ENCODE measurements around the gene CAVIN4. TPM values are rescaled to one million over a fixed set of nuclear protein-coding genes. Genes with fewer than 3 reads are reported as not detected.

The CAVIN4 gene
- total RNA-seq, 1 experiment from 2014 or later = 0.67 TPM

- Histone ChIP-seq H3K9ac (ENCODE audit: low read length) (no peak overlapping the region), H3K36me3 (ENCODE audit: insufficient read depth, low read length) (no peaks in the 10 kb centered on the region), H3K4me2 (ENCODE audit: low read depth, low read length, poor library complexity, severe bottlenecking) (no peak overlapping the region), H3K4me1 (ENCODE audit: low read length) (no peaks in the 10 kb centered on the region), H4K20me1 (ENCODE audit: insufficient read depth, low read depth, low read length) (no peaks in the 10 kb centered on the region), H3K27ac (ENCODE audit: low read length) (no peak overlapping the region), H3K79me2 (ENCODE audit: low read length) (no peaks in the 10 kb centered on the region), H3K27me3 (ENCODE audit: low read length) (no peaks in the 10 kb centered on the region), H3K9me3 (ENCODE audit: low read length) (no peaks in the 10 kb centered on the region), H3K9me2 (replicated peaks; ENCODE audit: insufficient read depth, low read length) (no peaks in the 10 kb centered on the region), H2AFZ (ENCODE audit: low read length) (no peak overlapping the region), H3K4me3 (ENCODE audit: low read length) (no peak overlapping the region)
- DNase-seq = no peak
Measured at GRCh38 chr9:100567856-100568255, 10.0 kb upstream of the CAVIN4 start.

GRCh38 chr9:100573655-100574260, 4.1 kb upstream of the CAVIN4 start:
- Histone ChIP-seq H2AFZ (ENCODE audit: low read length) (no peak overlapping the region), H4K20me1 (ENCODE audit: insufficient read depth, low read depth, low read length) (no peaks in the 10 kb centered on the region), H3K9me3 (ENCODE audit: low read length) (no peaks in the 10 kb centered on the region), H3K9ac (ENCODE audit: low read length) (no peak overlapping the region), H3K4me1 (ENCODE audit: low read length) (no peaks in the 10 kb centered on the region), H3K27me3 (ENCODE audit: low read length) (no peaks in the 10 kb centered on the region), H3K4me2 (ENCODE audit: low read depth, low read length, poor library complexity, severe bottlenecking) (no peak overlapping the region), H3K36me3 (ENCODE audit: insufficient read depth, low read length) (no peaks in the 10 kb centered on the region), H3K9me2 (replicated peaks; ENCODE audit: insufficient read depth, low read length) (no peaks in the 10 kb centered on the region), H3K27ac (ENCODE audit: low read length) (no peak overlapping the region), H3K4me3 (ENCODE audit: low read length) (no peak overlapping the region), H3K79me2 (ENCODE audit: low read length) (no peaks in the 10 kb centered on the region)
- no peak for DNase-seq

- H3K4me1 ChIP-seq (ENCODE audit: low read length) = no peaks in the 10 kb centered on the region
- no peak overlapping the region for H3K4me2 ChIP-seq (ENCODE audit: low read depth, low read length, poor library complexity, severe bottlenecking)
- no peaks in the 10 kb centered on the region for H3K9me3 ChIP-seq (ENCODE audit: low read length)
- H3K4me3 ChIP-seq (ENCODE audit: low read length) = no peak overlapping the region
- no peaks in the 10 kb centered on the region for H3K9me2 ChIP-seq (replicated peaks; ENCODE audit: insufficient read depth, low read length)
- H3K79me2 ChIP-seq (ENCODE audit: low read length) = no peaks in the 10 kb centered on the region
- H3K9ac ChIP-seq (ENCODE audit: low read length) = no peak overlapping the region
- H3K27me3 ChIP-seq (ENCODE audit: low read length) = no peaks in the 10 kb centered on the region
- no peak for DNase-seq
- no peaks in the 10 kb centered on the region for H4K20me1 ChIP-seq (ENCODE audit: insufficient read depth, low read depth, low read length)
- H3K36me3 ChIP-seq (ENCODE audit: insufficient read depth, low read length) = no peaks in the 10 kb centered on the region
- H2AFZ ChIP-seq (ENCODE audit: low read length) = no peak overlapping the region
- no peak overlapping the region for H3K27ac ChIP-seq (ENCODE audit: low read length)
Measured at GRCh38 chr9:100575006-100575405, 2.9 kb upstream of the CAVIN4 start.

GRCh38 chr9:100575765-100576386, 2.0 kb upstream of the CAVIN4 start:
- no peaks in the 10 kb centered on the region for H3K36me3 ChIP-seq (ENCODE audit: insufficient read depth, low read length)
- H3K9ac ChIP-seq (ENCODE audit: low read length) = no peak overlapping the region
- no peak overlapping the region for H3K27ac ChIP-seq (ENCODE audit: low read length)
- H3K9me2 ChIP-seq (replicated peaks; ENCODE audit: insufficient read depth, low read length) = no peaks in the 10 kb centered on the region
- H3K4me1 ChIP-seq (ENCODE audit: low read length) = no peaks in the 10 kb centered on the region
- H3K4me2 ChIP-seq (ENCODE audit: low read depth, low read length, poor library complexity, severe bottlenecking) = no peak overlapping the region
- H3K9me3 ChIP-seq (ENCODE audit: low read length) = no peaks in the 10 kb centered on the region
- H2AFZ ChIP-seq (ENCODE audit: low read length) = no peak overlapping the region
- no peaks in the 10 kb centered on the region for H3K79me2 ChIP-seq (ENCODE audit: low read length)
- H4K20me1 ChIP-seq (ENCODE audit: insufficient read depth, low read depth, low read length) = no peaks in the 10 kb centered on the region
- DNase-seq = no peak
- H3K4me3 ChIP-seq (ENCODE audit: low read length) = no peak overlapping the region
- no peaks in the 10 kb centered on the region for H3K27me3 ChIP-seq (ENCODE audit: low read length)

- H3K79me2 ChIP-seq (ENCODE audit: low read length) = no peaks in the 10 kb centered on the region
- H3K4me1 ChIP-seq (ENCODE audit: low read length) = no peaks in the 10 kb centered on the region
- no peak overlapping the region for H3K4me2 ChIP-seq (ENCODE audit: low read depth, low read length, poor library complexity, severe bottlenecking)
- no peaks in the 10 kb centered on the region for H3K36me3 ChIP-seq (ENCODE audit: insufficient read depth, low read length)
- H3K27me3 ChIP-seq (ENCODE audit: low read length) = no peaks in the 10 kb centered on the region
- DNase-seq = no peak
- H3K9me2 ChIP-seq (replicated peaks; ENCODE audit: insufficient read depth, low read length) = no peaks in the 10 kb centered on the region
- no peak overlapping the region for H3K27ac ChIP-seq (ENCODE audit: low read length)
- no peaks in the 10 kb centered on the region for H4K20me1 ChIP-seq (ENCODE audit: insufficient read depth, low read depth, low read length)
- H3K9ac ChIP-seq (ENCODE audit: low read length) = no peak overlapping the region
- no peaks in the 10 kb centered on the region for H3K9me3 ChIP-seq (ENCODE audit: low read length)
- no peak overlapping the region for H2AFZ ChIP-seq (ENCODE audit: low read length)
- H3K4me3 ChIP-seq (ENCODE audit: low read length) = no peak overlapping the region
Measured at GRCh38 chr9:100578610-100579009, 731 bp downstream of the CAVIN4 start.

- Histone ChIP-seq H3K27me3 (ENCODE audit: low read length) (no peaks in the 10 kb centered on the region), H3K36me3 (ENCODE audit: insufficient read depth, low read length) (no peaks in the 10 kb centered on the region), H4K20me1 (ENCODE audit: insufficient read depth, low read depth, low read length) (no peaks in the 10 kb centered on the region), H3K9me3 (ENCODE audit: low read length) (no peaks in the 10 kb centered on the region), H3K4me2 (ENCODE audit: low read depth, low read length, poor library complexity, severe bottlenecking) (no peak overlapping the region), H3K9me2 (replicated peaks; ENCODE audit: insufficient read depth, low read length) (no peaks in the 10 kb centered on the region), H2AFZ (ENCODE audit: low read length) (no peak overlapping the region), H3K4me3 (ENCODE audit: low read length) (no peak overlapping the region), H3K79me2 (ENCODE audit: low read length) (no peaks in the 10 kb centered on the region), H3K9ac (ENCODE audit: low read length) (no peak overlapping the region), H3K4me1 (ENCODE audit: low read length) (no peaks in the 10 kb centered on the region), H3K27ac (ENCODE audit: low read length) (no peak overlapping the region)
- no peak for DNase-seq
Measured at GRCh38 chr9:100579665-100580064, 1.8 kb downstream of the CAVIN4 start.

- no peaks in the 10 kb centered on the region for H3K9me3 ChIP-seq (ENCODE audit: low read length)
- no peaks in the 10 kb centered on the region for H3K79me2 ChIP-seq (ENCODE audit: low read length)
- H3K4me3 ChIP-seq (ENCODE audit: low read length) = no peak overlapping the region
- H3K27me3 ChIP-seq (ENCODE audit: low read length) = no peaks in the 10 kb centered on the region
- H3K9ac ChIP-seq (ENCODE audit: low read length) = no peak overlapping the region
- no peaks in the 10 kb centered on the region for H4K20me1 ChIP-seq (ENCODE audit: insufficient read depth, low read depth, low read length)
- H2AFZ ChIP-seq (ENCODE audit: low read length) = no peak overlapping the region
- H3K4me1 ChIP-seq (ENCODE audit: low read length) = no peaks in the 10 kb centered on the region
- H3K27ac ChIP-seq (ENCODE audit: low read length) = no peak overlapping the region
- DNase-seq = no peak
- H3K4me2 ChIP-seq (ENCODE audit: low read depth, low read length, poor library complexity, severe bottlenecking) = no peak overlapping the region
- no peaks in the 10 kb centered on the region for H3K9me2 ChIP-seq (replicated peaks; ENCODE audit: insufficient read depth, low read length)
- H3K36me3 ChIP-seq (ENCODE audit: insufficient read depth, low read length) = no peaks in the 10 kb centered on the region
Measured at GRCh38 chr9:100580257-100580656, 2.4 kb downstream of the CAVIN4 start.

GRCh38 chr9:100581081-100581480, 3.2 kb downstream of the CAVIN4 start:
- H2AFZ ChIP-seq (ENCODE audit: low read length) = no peak overlapping the region
- no peak for DNase-seq
- no peaks in the 10 kb centered on the region for H3K27me3 ChIP-seq (ENCODE audit: low read length)
- no peaks in the 10 kb centered on the region for H3K9me2 ChIP-seq (replicated peaks; ENCODE audit: insufficient read depth, low read length)
- no peaks in the 10 kb centered on the region for H3K4me1 ChIP-seq (ENCODE audit: low read length)
- no peak overlapping the region for H3K4me2 ChIP-seq (ENCODE audit: low read depth, low read length, poor library complexity, severe bottlenecking)
- H3K9ac ChIP-seq (ENCODE audit: low read length) = no peak overlapping the region
- H3K79me2 ChIP-seq (ENCODE audit: low read length) = no peaks in the 10 kb centered on the region
- H3K36me3 ChIP-seq (ENCODE audit: insufficient read depth, low read length) = no peaks in the 10 kb centered on the region
- H4K20me1 ChIP-seq (ENCODE audit: insufficient read depth, low read depth, low read length) = no peaks in the 10 kb centered on the region
- H3K27ac ChIP-seq (ENCODE audit: low read length) = no peak overlapping the region
- no peaks in the 10 kb centered on the region for H3K9me3 ChIP-seq (ENCODE audit: low read length)
- no peak overlapping the region for H3K4me3 ChIP-seq (ENCODE audit: low read length)
